Stimulated activated CD4-positive, alpha-beta T cell treated with anti-CD3 and anti-CD28 coated beads, Interleukin-1b, Interleukin-23, amount 100 ng/mL, for 24 hours (primary cell): ENCODE data around the gene TRPV5.

Source experiments
- DNase-seq, 4 experiments: peaks; one replicate each; pipeline ENCODE4 v3.0.0-alpha.2; 2020; ENCODE audit warnings: low read depth in 4 of 4, low spot score in 1 of 4

Gene TRPV5

DNA sequence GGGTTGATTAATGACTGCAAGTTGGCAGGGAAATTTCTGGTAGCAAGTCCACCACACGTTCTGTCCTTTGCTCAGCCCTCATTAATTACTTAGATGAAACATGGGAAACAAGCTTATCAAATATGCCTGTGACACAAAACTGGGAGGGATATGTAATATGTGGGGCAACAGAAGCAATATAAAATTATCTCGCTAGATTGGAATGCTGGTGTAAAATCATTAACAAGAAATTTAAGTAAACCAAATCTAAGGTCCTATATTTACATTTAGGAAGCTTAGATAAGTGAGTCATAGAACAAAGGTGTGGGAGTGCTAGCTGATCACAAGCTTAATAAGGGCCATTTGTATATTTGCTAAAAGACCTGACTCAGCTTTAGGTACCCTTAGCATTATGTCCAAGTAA is 23.5 kb downstream of the TRPV5 start:
- DNase-seq, result no peak

DNA sequence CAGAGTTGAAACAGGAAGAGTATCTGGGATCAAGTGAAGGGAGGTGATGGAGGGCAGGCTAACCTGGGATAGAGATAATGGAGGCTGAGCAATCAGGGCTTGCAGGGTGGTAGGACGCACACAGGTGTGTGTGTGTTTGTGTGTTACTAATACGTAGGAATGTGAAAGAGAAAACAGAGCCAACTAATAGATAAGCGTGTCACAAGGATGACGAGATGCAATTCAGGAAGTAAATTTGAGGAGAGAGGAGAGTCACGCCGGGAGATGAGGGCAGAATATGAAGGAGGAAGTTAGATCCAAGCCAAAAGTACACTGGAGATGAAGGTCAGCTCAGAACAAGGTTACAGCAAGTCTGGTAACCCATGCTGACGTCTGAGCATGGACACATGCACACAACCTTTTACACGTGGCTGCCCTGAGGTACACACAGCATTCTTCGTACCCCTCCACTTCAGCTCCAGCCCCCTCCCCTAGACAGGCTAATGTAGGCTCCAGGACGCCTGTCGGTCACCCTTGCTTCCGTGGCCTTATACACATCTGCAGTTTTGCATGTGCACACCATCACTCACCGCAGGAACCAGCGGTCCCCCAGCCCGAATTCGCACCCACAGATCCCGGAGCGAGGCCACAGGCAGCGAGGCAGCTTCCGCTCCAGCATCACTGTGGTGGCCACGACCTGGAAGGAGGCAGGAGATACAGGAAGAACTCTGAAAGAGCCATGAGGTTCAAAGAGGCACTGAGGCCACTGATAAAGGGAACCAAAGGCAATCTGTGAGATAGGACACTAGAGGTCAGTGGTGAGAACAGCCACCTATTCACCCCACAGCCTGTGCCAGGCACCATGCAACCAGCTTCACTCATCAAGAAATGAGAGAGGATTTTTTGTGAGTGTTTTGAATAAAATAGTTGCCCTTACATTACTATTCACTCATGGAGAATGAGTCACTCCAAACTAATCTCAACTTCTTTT is 24.3 kb downstream of the TRPV5 start:
- no peak for DNase-seq

DNA sequence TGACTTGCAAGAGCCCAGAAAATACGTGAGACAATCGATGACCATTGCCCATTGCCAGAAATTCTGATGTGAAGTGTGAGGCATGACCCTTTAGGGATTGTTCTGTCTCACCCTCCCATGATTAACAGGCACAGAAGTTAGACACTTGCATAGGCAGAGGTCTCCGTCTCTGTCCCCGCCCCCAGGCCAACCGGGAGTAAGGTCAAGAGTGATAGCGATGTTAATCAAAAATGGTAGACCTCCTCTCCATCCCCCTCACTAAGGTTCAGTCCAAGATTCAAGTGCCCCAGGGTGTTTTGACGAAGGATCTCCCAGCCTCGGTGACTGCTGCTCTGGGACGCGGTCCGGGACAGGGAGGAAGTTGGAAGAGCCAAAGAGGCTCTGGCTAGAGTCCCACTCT is 25.3 kb downstream of the TRPV5 start:
- no peak for DNase-seq

DNA sequence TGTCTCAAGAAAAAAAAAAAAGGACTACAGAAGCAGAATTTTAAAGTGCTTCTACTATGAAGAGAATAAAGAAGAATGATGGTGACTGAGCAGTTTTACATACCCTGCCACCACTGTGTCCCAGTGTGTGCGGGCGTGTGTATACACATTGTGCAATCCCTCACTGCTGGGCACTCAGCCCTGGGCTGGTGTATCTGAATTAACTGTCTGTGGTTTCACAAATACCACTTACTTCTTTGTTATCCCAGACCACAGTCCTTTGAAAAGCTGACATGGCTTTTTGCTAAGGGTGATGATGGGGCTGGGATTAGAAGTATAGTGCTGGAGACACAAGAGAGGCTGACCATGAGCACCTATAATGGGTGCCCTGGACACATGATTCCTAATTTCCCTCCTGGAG is 26.9 kb downstream of the TRPV5 start:
- DNase-seq, result no peak

DNA sequence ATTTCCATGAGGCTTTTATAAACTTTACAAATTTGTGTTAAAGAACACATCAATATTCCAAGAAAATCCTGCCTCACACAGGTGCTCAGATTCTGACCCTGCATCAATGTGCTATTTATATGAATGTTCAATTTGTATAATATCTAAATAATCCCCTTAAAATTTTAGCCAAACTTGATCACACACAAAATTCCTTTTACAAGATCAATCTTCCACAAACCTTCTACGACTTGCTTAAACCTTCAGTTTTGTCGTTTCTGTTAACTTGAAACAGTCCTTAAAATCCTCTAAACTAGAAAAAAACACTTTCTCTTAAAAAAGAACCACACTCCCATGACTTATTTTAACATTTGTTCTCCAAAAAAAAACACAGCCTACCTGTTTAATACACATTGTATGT is 27.8 kb downstream of the TRPV5 start:
- DNase-seq, result no peak

DNA sequence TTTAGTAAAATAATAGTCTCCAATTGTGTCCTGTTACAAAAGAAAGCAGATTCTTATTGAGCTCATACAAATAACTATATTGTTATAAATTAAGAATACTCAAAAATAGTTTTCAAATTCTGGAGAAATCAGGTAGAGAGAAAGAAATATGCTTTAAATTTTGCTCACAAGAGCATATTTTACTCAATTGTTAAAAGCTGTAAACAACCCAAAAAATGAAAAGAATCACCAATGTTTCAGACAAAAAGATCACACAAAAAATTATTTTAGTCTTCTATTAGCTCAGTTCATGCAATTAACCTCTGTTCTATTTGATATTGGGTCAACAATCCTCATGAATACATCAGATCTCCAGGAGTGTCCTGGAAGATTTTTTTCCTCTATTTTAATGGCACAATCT is 29.4 kb downstream of the TRPV5 start:
- no peak for DNase-seq

DNA sequence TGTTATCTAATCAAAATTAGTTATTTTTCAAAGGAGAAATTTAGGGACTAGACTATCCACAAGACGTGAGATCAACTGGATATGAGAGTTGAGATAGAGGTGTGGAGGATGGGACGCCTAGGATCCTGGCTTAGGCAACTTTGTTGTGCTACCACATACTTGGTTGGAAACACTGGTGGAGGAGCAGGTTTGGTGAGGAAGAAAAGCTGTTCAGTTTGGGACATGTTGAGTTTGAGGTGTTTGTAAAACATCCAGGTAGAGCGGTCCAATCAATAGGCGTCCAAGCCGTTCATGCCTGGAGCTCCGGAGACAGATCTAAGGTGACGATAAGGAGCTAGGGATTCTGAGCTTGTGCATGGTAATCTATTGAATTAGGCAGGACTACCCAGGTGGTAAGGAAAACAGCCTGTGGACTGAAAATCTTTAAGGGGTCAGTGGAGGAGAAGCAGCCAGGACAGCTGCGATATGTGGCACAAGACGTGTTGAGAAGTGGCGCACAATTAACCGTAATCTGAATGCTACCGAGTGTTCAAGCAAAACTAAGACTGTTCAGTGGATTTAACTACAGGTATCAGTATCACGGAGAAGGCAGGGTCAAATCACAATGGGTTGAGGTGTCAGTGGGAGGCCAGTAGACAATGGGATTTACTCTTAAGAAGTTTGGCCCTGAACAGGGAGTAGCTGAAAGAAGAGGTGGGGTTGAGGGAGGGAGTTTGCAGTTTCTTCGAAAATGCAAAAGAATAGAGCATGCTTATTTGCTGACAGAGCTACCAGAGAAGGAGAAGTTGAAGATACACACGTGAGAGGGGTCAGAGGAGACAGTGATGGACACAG is 31.9 kb downstream of the TRPV5 start:
- no peak for DNase-seq

- DNase-seq, result no peak
These were observed 33.9 kb downstream of the TRPV5 start for GRCh38 chr7:142899661-142900060.

GRCh38 chr7:142898377-142899170 is 35.0 kb downstream of the TRPV5 start:
- DNase-seq, result no peak

GRCh38 chr7:142897691-142898090 is 35.9 kb downstream of the TRPV5 start:
- DNase-seq, result no peak

GRCh38 chr7:142896741-142897379 is 36.7 kb downstream of the TRPV5 start:
- no peak for DNase-seq

- DNase-seq, result no peak
These were observed 37.4 kb downstream of the TRPV5 start for GRCh38 chr7:142896151-142896550.

- DNase-seq, result no peak
These were observed 38.5 kb downstream of the TRPV5 start for GRCh38 chr7:142894985-142895593.

DNA sequence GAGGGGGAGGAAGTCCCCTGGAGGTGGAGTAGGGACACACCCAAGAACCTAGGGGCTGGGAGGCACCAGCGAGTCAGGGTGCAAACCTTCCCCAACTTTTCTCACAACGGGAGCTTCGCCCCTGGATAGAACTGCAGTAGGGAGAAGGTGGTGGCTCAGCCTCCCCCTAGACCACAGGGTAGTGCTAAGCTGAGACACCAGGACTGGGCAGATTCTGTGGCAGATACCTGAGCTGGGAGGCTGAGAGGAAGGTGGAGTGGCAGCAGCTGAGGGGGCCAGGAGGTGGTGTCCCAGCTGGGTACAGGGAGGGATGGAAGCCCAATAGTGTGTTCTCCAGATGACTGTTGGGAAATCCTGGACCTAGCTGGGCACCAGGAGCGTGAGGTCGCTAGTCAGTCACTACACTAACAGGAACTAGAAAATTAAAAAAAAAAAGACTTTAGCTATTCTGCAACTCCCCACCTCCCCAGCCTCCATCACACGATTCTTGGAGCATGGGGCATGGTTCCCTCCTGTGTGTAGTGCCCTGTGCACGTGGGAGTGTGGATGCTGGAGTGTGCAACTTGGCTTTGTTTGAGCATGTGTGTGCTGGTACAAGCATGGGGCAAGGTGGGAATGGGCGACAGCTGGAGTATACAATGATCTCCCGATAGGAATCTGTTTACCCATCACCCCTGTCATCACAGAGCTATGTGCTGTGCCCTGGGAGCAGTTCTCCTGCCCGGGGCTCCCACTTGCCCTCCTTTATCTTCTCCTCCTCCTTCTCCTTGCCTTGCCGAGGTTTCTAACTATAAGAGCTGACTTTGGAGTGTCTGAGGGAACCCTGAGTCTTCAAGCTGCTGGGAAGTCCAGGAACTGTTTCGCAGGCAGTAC is 39.2 kb downstream of the TRPV5 start:
- DNase-seq, result no peak

DNA sequence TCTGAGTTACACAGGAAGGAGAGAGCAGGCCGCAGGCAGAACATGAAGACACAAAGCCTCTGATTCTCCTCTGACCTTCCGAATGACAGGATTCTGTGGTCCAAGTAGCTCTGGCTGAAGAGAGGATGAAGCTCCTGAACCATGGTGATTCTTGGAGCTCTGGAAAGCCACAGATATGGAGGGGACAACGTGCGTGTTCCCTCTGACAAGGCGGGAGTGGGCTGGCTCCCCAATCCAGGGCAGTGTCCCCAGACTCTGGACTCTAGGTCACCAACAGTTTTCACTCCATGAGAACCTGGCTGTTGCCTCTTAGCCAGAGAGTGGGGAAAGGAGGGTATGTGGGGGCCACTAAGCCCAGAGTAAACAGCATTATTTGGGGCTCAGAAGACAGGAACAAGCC is 40.6 kb downstream of the TRPV5 start:
- DNase-seq, result no peak

- no peak for DNase-seq
These were observed 42.0 kb downstream of the TRPV5 start for GRCh38 chr7:142891490-142892082.

DNA sequence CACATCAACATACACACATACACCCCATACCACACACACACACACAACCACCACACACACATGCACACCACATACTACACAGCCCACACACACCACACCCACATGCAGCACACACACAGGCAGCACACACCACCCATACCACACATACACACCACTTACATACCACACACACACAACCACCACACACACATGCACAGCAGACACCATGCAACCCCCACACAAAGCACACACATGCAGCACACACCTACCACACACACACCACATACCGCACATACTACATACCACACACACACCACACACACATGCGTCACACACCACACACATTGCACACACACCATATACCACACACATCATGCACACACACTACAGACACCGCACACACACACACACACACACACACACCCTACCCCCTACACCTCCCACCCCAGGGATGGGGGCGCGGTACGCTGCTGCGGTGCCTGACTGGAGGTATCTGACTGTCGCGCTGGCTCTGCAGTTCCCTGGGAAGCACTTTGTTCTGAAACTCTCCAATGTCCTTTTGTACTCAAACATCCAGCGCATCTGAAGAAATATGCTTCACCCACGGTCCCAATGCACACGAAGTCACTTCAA is 42.6 kb downstream of the TRPV5 start:
- no peak for DNase-seq

GRCh38 chr7:142889816-142890215 is 43.7 kb downstream of the TRPV5 start:
- DNase-seq, result no peak
